ENCODE measurements around the gene SENP6. TPM values are rescaled to one million over a fixed set of nuclear protein-coding genes. Genes with fewer than 3 reads are reported as not detected.

Gene SENP6, protein sequence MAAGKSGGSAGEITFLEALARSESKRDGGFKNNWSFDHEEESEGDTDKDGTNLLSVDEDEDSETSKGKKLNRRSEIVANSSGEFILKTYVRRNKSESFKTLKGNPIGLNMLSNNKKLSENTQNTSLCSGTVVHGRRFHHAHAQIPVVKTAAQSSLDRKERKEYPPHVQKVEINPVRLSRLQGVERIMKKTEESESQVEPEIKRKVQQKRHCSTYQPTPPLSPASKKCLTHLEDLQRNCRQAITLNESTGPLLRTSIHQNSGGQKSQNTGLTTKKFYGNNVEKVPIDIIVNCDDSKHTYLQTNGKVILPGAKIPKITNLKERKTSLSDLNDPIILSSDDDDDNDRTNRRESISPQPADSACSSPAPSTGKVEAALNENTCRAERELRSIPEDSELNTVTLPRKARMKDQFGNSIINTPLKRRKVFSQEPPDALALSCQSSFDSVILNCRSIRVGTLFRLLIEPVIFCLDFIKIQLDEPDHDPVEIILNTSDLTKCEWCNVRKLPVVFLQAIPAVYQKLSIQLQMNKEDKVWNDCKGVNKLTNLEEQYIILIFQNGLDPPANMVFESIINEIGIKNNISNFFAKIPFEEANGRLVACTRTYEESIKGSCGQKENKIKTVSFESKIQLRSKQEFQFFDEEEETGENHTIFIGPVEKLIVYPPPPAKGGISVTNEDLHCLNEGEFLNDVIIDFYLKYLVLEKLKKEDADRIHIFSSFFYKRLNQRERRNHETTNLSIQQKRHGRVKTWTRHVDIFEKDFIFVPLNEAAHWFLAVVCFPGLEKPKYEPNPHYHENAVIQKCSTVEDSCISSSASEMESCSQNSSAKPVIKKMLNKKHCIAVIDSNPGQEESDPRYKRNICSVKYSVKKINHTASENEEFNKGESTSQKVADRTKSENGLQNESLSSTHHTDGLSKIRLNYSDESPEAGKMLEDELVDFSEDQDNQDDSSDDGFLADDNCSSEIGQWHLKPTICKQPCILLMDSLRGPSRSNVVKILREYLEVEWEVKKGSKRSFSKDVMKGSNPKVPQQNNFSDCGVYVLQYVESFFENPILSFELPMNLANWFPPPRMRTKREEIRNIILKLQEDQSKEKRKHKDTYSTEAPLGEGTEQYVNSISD
- total RNA-seq, result 100 to 1,000 TPM; 106 to 166 (median 133) TPM
- polyA plus RNA-seq, result 10 to 100 TPM; 29.2 to 48.6 (median 42.4) TPM
- long read RNA-seq, donor 1, full-length matches to known transcripts, result 3 of 3 reads
- long read RNA-seq, donor 1, partial matches to known transcripts, result 0 of 3 reads
- long read RNA-seq, donor 1, other reads (novel, unspliced or antisense), result 0 of 3 reads
- long read RNA-seq, donor 2, full-length matches to known transcripts, result 1 of 1 reads
- long read RNA-seq, donor 2, partial matches to known transcripts, result 0 of 1 reads
- long read RNA-seq, donor 2, other reads (novel, unspliced or antisense), result 0 of 1 reads

DNA sequence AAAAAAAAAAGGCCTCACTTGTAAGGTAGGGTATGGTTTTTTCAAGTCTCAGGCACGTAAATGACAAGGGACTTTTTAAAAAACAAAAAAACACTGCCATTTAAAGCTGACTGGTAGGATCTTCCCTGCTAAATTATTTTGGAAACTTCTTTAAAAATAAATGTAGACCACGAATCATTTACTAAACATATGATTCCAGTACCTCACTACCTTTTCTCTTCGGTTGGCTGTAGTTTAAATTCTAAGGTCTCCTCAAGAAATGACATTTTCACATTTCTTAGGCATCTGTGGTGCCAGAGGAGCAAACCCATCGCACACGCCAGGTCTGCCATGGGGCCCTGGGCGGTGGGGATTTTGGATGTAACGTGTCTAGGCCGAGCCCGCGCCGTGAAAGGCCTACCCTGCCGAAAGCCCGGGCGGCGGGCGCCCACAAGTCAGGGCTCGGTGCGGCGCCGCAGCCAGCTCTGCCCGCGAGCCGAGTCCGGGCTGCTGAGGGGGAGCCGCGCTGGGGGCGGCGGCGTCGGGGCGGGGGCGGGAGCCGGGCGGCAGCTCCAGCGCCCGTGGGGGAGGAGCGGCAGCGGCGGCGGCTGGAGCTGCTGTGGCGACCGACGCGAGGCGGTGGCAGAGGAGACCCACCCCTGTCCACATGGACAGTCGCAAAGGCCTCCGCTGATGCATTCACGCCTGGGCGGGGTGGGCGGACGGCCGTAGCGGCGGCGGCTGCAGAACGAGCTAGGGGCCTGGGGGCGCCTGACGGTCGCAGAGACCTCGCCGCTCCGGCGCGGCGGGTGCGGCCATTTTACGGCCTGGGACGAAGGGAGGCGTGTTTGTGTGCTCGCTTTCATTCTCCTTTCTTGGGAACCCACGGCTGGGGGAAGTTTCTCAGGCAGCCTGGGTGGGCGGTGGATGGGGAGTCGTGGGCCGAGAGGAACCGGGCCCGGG is at the start of gene SENP6:
TSS of gene SENP6 (plus strand) at position 577 of the 942 bp plus-strand sequence. CDS start 645 bp downstream, outside the sequence.
- Histone ChIP-seq H3K4me3 (peak within 1 kb of the TSS; percentile 62 to 90 (median 77)), H3K4me1 (peaks cover 28 to 87% (median 67%) of the 10 kb centered on the region in 6 donors), H3K36me3 (no peaks in the 10 kb centered on the region), H3K9me3 (no peaks in the 10 kb centered on the region), H3K27me3 (replicated peaks in 1 of 7) (no peaks in the 10 kb centered on the region), H3K27ac (peak within 1 kb of the TSS; percentile 96 to 99 (median 98))
- TF ChIP-seq POLR2A (IDR thresholded peaks at IDR 0.05) (peak; percentile 27 to 87 (median 81)), POLR2AphosphoS5 (IDR thresholded peaks at IDR 0.05) (peak; percentile 92 to 96 (median 94))
- TF ChIP-seq, protein P1, sequence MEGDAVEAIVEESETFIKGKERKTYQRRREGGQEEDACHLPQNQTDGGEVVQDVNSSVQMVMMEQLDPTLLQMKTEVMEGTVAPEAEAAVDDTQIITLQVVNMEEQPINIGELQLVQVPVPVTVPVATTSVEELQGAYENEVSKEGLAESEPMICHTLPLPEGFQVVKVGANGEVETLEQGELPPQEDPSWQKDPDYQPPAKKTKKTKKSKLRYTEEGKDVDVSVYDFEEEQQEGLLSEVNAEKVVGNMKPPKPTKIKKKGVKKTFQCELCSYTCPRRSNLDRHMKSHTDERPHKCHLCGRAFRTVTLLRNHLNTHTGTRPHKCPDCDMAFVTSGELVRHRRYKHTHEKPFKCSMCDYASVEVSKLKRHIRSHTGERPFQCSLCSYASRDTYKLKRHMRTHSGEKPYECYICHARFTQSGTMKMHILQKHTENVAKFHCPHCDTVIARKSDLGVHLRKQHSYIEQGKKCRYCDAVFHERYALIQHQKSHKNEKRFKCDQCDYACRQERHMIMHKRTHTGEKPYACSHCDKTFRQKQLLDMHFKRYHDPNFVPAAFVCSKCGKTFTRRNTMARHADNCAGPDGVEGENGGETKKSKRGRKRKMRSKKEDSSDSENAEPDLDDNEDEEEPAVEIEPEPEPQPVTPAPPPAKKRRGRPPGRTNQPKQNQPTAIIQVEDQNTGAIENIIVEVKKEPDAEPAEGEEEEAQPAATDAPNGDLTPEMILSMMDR (IDR thresholded peaks at IDR 0.05 in 8 of 11, conservative IDR thresholded peaks at IDR 0.05 in 3 of 11), result no peak
- DNase-seq, result peak; percentile 95
- WGBS, 5 donors, result 0 to 1% (median 0%) methylated on average over 17 to 76 of the region's 76 CpGs
- intact Hi-C loops (cut with DNase I; ENCODE audit: low total_unique reads), result no loop called here

DNA sequence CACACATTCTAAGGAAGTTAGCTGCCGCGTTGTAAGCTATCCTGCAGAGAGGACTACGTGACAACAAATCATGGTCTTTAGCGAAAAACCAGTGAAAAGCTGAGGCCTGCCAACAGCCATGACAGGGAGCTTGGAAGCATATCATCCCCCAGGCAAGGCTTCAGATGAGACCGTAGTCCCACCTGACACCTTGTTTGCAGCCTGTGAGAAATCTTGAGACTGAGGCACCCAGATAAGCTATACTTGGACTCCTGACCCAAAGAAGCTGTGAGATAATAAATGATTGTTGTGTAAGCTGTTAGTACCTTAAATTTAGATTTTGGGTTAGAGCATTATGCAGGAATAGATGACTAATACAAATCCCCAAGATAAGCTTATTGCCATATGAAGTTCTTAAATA is 45.4 kb upstream of the SENP6 start:
- intact Hi-C loops (cut with DNase I; ENCODE audit: low total_unique reads), result no loop called here
- Histone ChIP-seq H3K27me3 (replicated peaks in 1 of 7) (no peaks in the 10 kb centered on the region), H3K9me3 (peaks cover 0 to 2% (median 0%) of the 10 kb centered on the region in 8 donors), H3K27ac (no peak overlapping the region), H3K4me1 (no peaks in the 10 kb centered on the region), H3K4me3 (no peak overlapping the region), H3K36me3 (no peaks in the 10 kb centered on the region)
- TF ChIP-seq POLR2A (IDR thresholded peaks at IDR 0.05) (no peak), POLR2AphosphoS5 (IDR thresholded peaks at IDR 0.05) (no peak)
- TF ChIP-seq, protein P1 (IDR thresholded peaks at IDR 0.05 in 8 of 11, conservative IDR thresholded peaks at IDR 0.05 in 3 of 11), result no peak
- DNase-seq, result no peak
- WGBS, 5 donors, result 69 to 88% (median 83%) methylated on average over 4 to 5 of the region's 5 CpGs

DNA sequence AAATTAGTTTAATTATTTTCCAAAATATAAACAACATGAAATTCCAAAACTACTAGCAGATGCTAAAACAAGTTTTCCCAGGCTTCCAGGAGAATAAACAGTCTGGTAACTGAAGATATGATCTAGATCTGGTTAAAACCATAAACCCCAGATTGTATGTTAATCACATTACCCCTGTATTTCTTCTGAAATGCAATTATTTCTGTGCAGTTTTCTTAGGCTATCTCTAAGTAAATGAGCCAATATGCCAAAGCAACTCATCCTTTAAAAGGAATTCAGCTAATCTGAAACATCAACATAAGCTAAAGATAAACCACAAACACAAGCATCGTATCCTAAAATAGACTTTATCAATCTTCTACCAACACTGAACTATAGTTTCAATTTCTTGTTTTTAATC is 44.6 kb upstream of the SENP6 start:
- H3K27me3 ChIP-seq (replicated peaks in 1 of 7), result no peaks in the 10 kb centered on the region
- TF ChIP-seq, protein P1 (IDR thresholded peaks at IDR 0.05 in 8 of 11, conservative IDR thresholded peaks at IDR 0.05 in 3 of 11), result no peak
- no peak overlapping the region for H3K27ac ChIP-seq
- no peak for DNase-seq
- no peak overlapping the region for H3K4me3 ChIP-seq
- H3K9me3 ChIP-seq, result peaks cover 0 to 5% (median 0%) of the 10 kb centered on the region in 8 donors
- H3K36me3 ChIP-seq, result no peaks in the 10 kb centered on the region
- 88 to 98% (median 92%) methylated on average over 1 of the region's 1 CpG for WGBS, 5 donors
- intact Hi-C loops (cut with DNase I; ENCODE audit: low total_unique reads), result no loop called here
- no peaks in the 10 kb centered on the region for H3K4me1 ChIP-seq
